Fibroblast of lung (primary cell): ENCODE results near the gene RPUSD2. TPM values are rescaled to one million over a fixed set of nuclear protein-coding genes. Genes with fewer than 3 reads are reported as not detected.

Experiments
- DNase-seq, 2 donors: peaks; one replicate each; pipeline versions ENCODE4 v3.0.0 to v3.0.0-alpha.2; 2010; ENCODE audit warnings: low read depth in 2 of 2
- H2AFZ ChIP-seq: 2 replicates; pipeline ENCODE4 v1.5.1; 2012; ENCODE audit warnings: low read length, control low read depth, inconsistent platforms
- H3K27ac ChIP-seq: 2 replicates; pipeline ENCODE4 v1.5.1; 2011; ENCODE audit warnings: low read length, control low read depth; ENCODE audit not compliant: insufficient read depth
- H3K27me3 ChIP-seq: 2 replicates; pipeline ENCODE4 v1.5.1; 2011; ENCODE audit warnings: mild to moderate bottlenecking, low read length; ENCODE audit not compliant: control insufficient read depth, insufficient read depth
- H3K36me3 ChIP-seq: 2 replicates; pipeline ENCODE4 v1.5.1; 2011; ENCODE audit warnings: low read length; ENCODE audit not compliant: control insufficient read depth, insufficient read depth
- H3K4me1 ChIP-seq: 2 replicates; pipeline ENCODE4 v1.5.1; 2011; ENCODE audit warnings: low read length; ENCODE audit not compliant: control insufficient read depth, insufficient read depth; ENCODE audit errors: extremely low read depth
- H3K4me2 ChIP-seq: 2 replicates; pipeline ENCODE4 v1.5.1; 2011; ENCODE audit warnings: low read length, control low read depth; ENCODE audit not compliant: insufficient read depth; ENCODE audit errors: extremely low read depth
- H3K4me3 ChIP-seq, 4 experiments: fragments of 200-600 bp in 1 of 4; sonication (generic) in 1 of 4; replicated peaks in 1 of 4; 2 replicates each; pipeline ENCODE4 v1.5.1; 2011 to 2016; ENCODE audit warnings: low read length in 4 of 4, low read depth in 3 of 4, mild to moderate bottlenecking in 3 of 4, control low read depth in 2 of 4, inconsistent platforms in 1 of 4, mixed read lengths in 1 of 4; ENCODE audit not compliant: insufficient read depth in 1 of 4; ENCODE audit errors: control extremely low read depth in 1 of 4
- H3K79me2 ChIP-seq: 2 replicates; pipeline ENCODE4 v1.5.1; 2012; ENCODE audit warnings: mild to moderate bottlenecking, low read length, inconsistent platforms; ENCODE audit not compliant: control insufficient read depth, insufficient read depth
- H3K9ac ChIP-seq: 2 replicates; pipeline ENCODE4 v1.5.1; 2011; ENCODE audit warnings: mild to moderate bottlenecking, low read length, control low read depth; ENCODE audit not compliant: insufficient read depth
- H3K9me3 ChIP-seq: 2 replicates; pipeline ENCODE4 v1.5.1; 2012; ENCODE audit warnings: low read depth, low read length; ENCODE audit not compliant: control insufficient read depth, insufficient read depth
- H4K20me1 ChIP-seq: 2 replicates; pipeline ENCODE4 v1.5.1; 2011; ENCODE audit warnings: low read length; ENCODE audit not compliant: control insufficient read depth, insufficient read depth; ENCODE audit errors: extremely low read depth
- CTCF ChIP-seq, 2 donors: IDR thresholded peaks in 1 of 2; conservative IDR thresholded peaks in 1 of 2; 1 replicate in 1 of 2; 2 replicates in 1 of 2; pipeline ENCODE4 v1.5.1; 2011 to 2012; ENCODE audit warnings: low read length in 2 of 2, control low read depth in 1 of 2, inconsistent platforms in 1 of 2, low read depth in 1 of 2, mild to moderate bottlenecking in 1 of 2
- EZH2 ChIP-seq: IDR thresholded peaks from 2 replicates; pipeline ENCODE4 v1.5.1; 2012; ENCODE audit warnings: low read length, control low read depth, mild to moderate bottlenecking; ENCODE audit errors: missing control alignments
- polyA plus RNA-seq, 2 donors: library from polyadenylated mRNA; depleted of rRNA in 1 of 2; stranded (reverse) in 1 of 2; unstranded in 1 of 2; fragments of >200 nt; gene quantifications; 2 replicates each; pipeline ENCODE4 v1.2.1, GENCODE V29; 2011 to 2012; ENCODE audit warnings: missing spikeins in 1 of 2
- total RNA-seq: library from RNA; depleted of rRNA; stranded (reverse); fragments of >200 nt; gene quantifications from 2 replicates; pipeline ENCODE4 v1.2.1, GENCODE V29; 2014

The RPUSD2 gene
- total and polyA plus RNA-seq, 2 donors (not counting 1 experiment from before 2014, with no cell fraction given), result 4.9 to 11.6 TPM

GRCh38 chr15:40549894-40550293, 19.2 kb upstream of the RPUSD2 start:
- Histone ChIP-seq H3K9me3 (no peaks in the 10 kb centered on the region), H3K27ac (no peak overlapping the region), H3K4me3 (no peak overlapping the region), H2AFZ (no peak overlapping the region), H3K27me3 (no peaks in the 10 kb centered on the region), H4K20me1 (no peaks in the 10 kb centered on the region), H3K36me3 (peaks cover 1% of the 10 kb centered on the region), H3K9ac (no peak overlapping the region), H3K79me2 (no peaks in the 10 kb centered on the region), H3K4me2 (no peak overlapping the region), H3K4me1 (no peaks in the 10 kb centered on the region)
- TF ChIP-seq CTCF (conservative IDR thresholded peaks at IDR 0.05 in 1 of 2, IDR thresholded peaks at IDR 0.05 in 1 of 2; ENCODE audit: low read depth in 1 of 2, low read length in 2 of 2), result no peak
- TF ChIP-seq EZH2, result no peak
- DNase-seq, result no peak

GRCh38 chr15:40550341-40551037, 18.6 kb upstream of the RPUSD2 start:
- Histone ChIP-seq H3K4me1 (no peaks in the 10 kb centered on the region), H3K79me2 (no peaks in the 10 kb centered on the region), H3K9ac (no peak overlapping the region), H3K9me3 (no peaks in the 10 kb centered on the region), H2AFZ (no peak overlapping the region), H4K20me1 (no peaks in the 10 kb centered on the region), H3K4me3 (no peak overlapping the region), H3K27me3 (no peaks in the 10 kb centered on the region), H3K27ac (no peak overlapping the region), H3K4me2 (no peak overlapping the region), H3K36me3 (peaks cover 1% of the 10 kb centered on the region)
- no peak for DNase-seq
- TF ChIP-seq EZH2, result no peak
- no peak for TF ChIP-seq CTCF (conservative IDR thresholded peaks at IDR 0.05 in 1 of 2, IDR thresholded peaks at IDR 0.05 in 1 of 2; ENCODE audit: low read depth in 1 of 2, low read length in 2 of 2)

- Histone ChIP-seq H3K9ac (no peak overlapping the region), H3K79me2 (no peaks in the 10 kb centered on the region), H3K9me3 (no peaks in the 10 kb centered on the region), H3K4me1 (no peaks in the 10 kb centered on the region), H3K4me3 (no peak overlapping the region), H3K4me2 (no peak overlapping the region), H3K27ac (no peak overlapping the region), H3K27me3 (no peaks in the 10 kb centered on the region), H2AFZ (no peak overlapping the region), H4K20me1 (no peaks in the 10 kb centered on the region), H3K36me3 (peaks cover 5% of the 10 kb centered on the region)
- no peak for TF ChIP-seq EZH2
- no peak for TF ChIP-seq CTCF (conservative IDR thresholded peaks at IDR 0.05 in 1 of 2, IDR thresholded peaks at IDR 0.05 in 1 of 2; ENCODE audit: low read depth in 1 of 2, low read length in 2 of 2)
- DNase-seq, result no peak
These were observed 15.0 kb upstream of the RPUSD2 start for GRCh38 chr15:40554161-40554525.
